H1 (cell line): ENCODE data around the gene ACSF3. TPM values are rescaled to one million over a fixed set of nuclear protein-coding genes. Genes with fewer than 3 reads are reported as not detected.

Experiments
- CTCF ChIA-PET: fragments of 300-600 bp; sonication (Branson Sonifier 250); formaldehyde crosslinking; loops from one replicate; lab custom pipeline; 2021; ENCODE audit not compliant: partially characterized antibody; lab: Charles Lee
- POLR2A ChIA-PET: fragments of 300-600 bp; sonication (Branson Sonifier 250); formaldehyde crosslinking; loops from one replicate; lab custom pipeline; 2021; ENCODE audit warnings: inconsistent platforms; ENCODE audit not compliant: partially characterized antibody; lab: Charles Lee
- DNase-seq, 2 experiments: peaks; one replicate each; pipeline versions ENCODE4 v3.0.0 to v3.0.0-alpha.2; 2010 to 2022; ENCODE audit warnings: low spot score in 2 of 2, low read depth in 1 of 2, mixed read lengths in 1 of 2
- FAIRE-seq: peaks from 2 replicates; lab custom pipeline; 2011; peaks lifted over from hg19 to GRCh38; lab: Jason Lieb, UNC
- H2AFZ ChIP-seq: 2 replicates; pipeline ENCODE4 v1.8.1; 2012; ENCODE audit warnings: low read length, inconsistent platforms
- H2AK5ac ChIP-seq: 2 replicates; pipeline ENCODE4 v1.6.1; 2013; ENCODE audit warnings: low read depth, low read length
- H2BK120ac ChIP-seq: replicated peaks from 2 replicates; pipeline ENCODE3; 2013; ENCODE audit warnings: low read depth, low read length, inconsistent platforms
- H2BK12ac ChIP-seq: 2 replicates; pipeline ENCODE4 v1.6.1; 2013; ENCODE audit warnings: low read depth, low read length
- H2BK15ac ChIP-seq: 2 replicates; pipeline ENCODE4 v1.6.1; 2013; ENCODE audit warnings: low read length
- H2BK20ac ChIP-seq: 2 replicates; pipeline ENCODE4 v1.6.1; 2013; ENCODE audit warnings: low read length
- H2BK5ac ChIP-seq: 2 replicates; pipeline ENCODE4 v1.6.1; 2013; ENCODE audit warnings: low read depth, low read length
- H3K14ac ChIP-seq: 2 replicates; pipeline ENCODE4 v1.6.1; 2013; ENCODE audit warnings: inconsistent platforms; ENCODE audit not compliant: insufficient read length
- H3K18ac ChIP-seq: 2 replicates; pipeline ENCODE4 v1.6.1; 2013; ENCODE audit warnings: low read length; ENCODE audit errors: extremely low read depth
- H3K23ac ChIP-seq: 2 replicates; pipeline ENCODE4 v1.6.1; 2013; ENCODE audit warnings: inconsistent platforms; ENCODE audit not compliant: insufficient read length
- H3K23me2 ChIP-seq: 2 replicates; pipeline ENCODE4 v1.6.1; 2013; ENCODE audit warnings: low read depth, low read length
- H3K27ac ChIP-seq: 2 replicates; pipeline ENCODE4 v1.6.1; 2011; ENCODE audit warnings: low read depth, low read length, inconsistent platforms
- H3K27me3 ChIP-seq, 4 experiments: replicated peaks in 1 of 4; 1 replicate in 1 of 4; 2 replicates in 3 of 4; pipeline versions ENCODE4 v1.6.1 to v1.8.1; 2011 to 2013; ENCODE audit warnings: low read length in 3 of 4, mild to moderate bottlenecking in 3 of 4, inconsistent platforms in 2 of 4, mixed read lengths in 2 of 4, moderate library complexity in 1 of 4; ENCODE audit not compliant: control insufficient read depth in 3 of 4, insufficient read depth in 3 of 4; ENCODE audit errors: extremely low read depth in 1 of 4
- H3K36me3 ChIP-seq, 4 experiments: 2 replicates each; pipeline versions ENCODE4 v1.6.1 to v1.8.1; 2011 to 2013; ENCODE audit warnings: mild to moderate bottlenecking in 4 of 4, low read length in 3 of 4, moderate library complexity in 2 of 4, control low read depth in 1 of 4, inconsistent platforms in 1 of 4; ENCODE audit not compliant: insufficient read depth in 4 of 4, control insufficient read depth in 2 of 4
- H3K4ac ChIP-seq: replicated peaks from 2 replicates; pipeline ENCODE3; 2013; ENCODE audit warnings: low read length, low read depth, mixed read lengths, inconsistent platforms; ENCODE audit not compliant: insufficient read length
- H3K4me1 ChIP-seq, 4 experiments: replicated peaks in 1 of 4; 1 replicate in 1 of 4; 2 replicates in 3 of 4; pipeline versions ENCODE4 v1.6.1 to v1.8.1; 2011 to 2013; ENCODE audit warnings: low read length in 3 of 4, inconsistent platforms in 2 of 4, mixed read lengths in 1 of 4; ENCODE audit not compliant: insufficient read depth in 4 of 4, control insufficient read depth in 3 of 4
- H3K4me2 ChIP-seq, 2 experiments: 2 replicates each; pipeline versions ENCODE4 v1.6.1 to v1.8.1; 2011 to 2013; ENCODE audit warnings: low read depth in 2 of 2, low read length in 2 of 2, control low read depth in 1 of 2, inconsistent platforms in 1 of 2, mild to moderate bottlenecking in 1 of 2; ENCODE audit not compliant: insufficient read depth in 1 of 2
- H3K4me3 ChIP-seq, 4 experiments: fragments of 200-600, 300-600 bp in 1 of 4; sonication (generic), shearing (Covaris generic), sonication (Bioruptor Twin) in 1 of 4; 2 replicates each; pipeline versions ENCODE4 v1.5.1 to v1.8.1; 2011 to 2016; ENCODE audit warnings: low read length in 4 of 4, low read depth in 3 of 4, control low read depth in 2 of 4, inconsistent platforms in 2 of 4, mild to moderate bottlenecking in 2 of 4, mixed read lengths in 1 of 4, moderate library complexity in 1 of 4; ENCODE audit not compliant: insufficient read depth in 2 of 4; ENCODE audit errors: extremely low read depth in 1 of 4
- H3K56ac ChIP-seq: replicated peaks from 2 replicates; pipeline ENCODE3; 2013; ENCODE audit warnings: low read depth, mild to moderate bottlenecking, mixed read lengths, low read length, inconsistent platforms; ENCODE audit not compliant: insufficient read length
- H3K79me1 ChIP-seq: 2 replicates; pipeline ENCODE4 v1.6.1; 2013; ENCODE audit warnings: low read depth, low read length, control low read depth
- H3K79me2 ChIP-seq, 2 experiments: 2 replicates each; pipeline versions ENCODE4 v1.6.1 to v1.8.1; 2012 to 2013; ENCODE audit warnings: low read length in 2 of 2, mild to moderate bottlenecking in 2 of 2, inconsistent platforms in 1 of 2; ENCODE audit not compliant: insufficient read depth in 2 of 2, control insufficient read depth in 1 of 2
- H3K9ac ChIP-seq, 4 experiments: replicated peaks in 1 of 4; 1 replicate in 1 of 4; 2 replicates in 3 of 4; pipeline versions ENCODE4 v1.6.1 to v1.8.1; 2011 to 2013; ENCODE audit warnings: low read depth in 3 of 4, low read length in 3 of 4, control low read depth in 2 of 4, mild to moderate bottlenecking in 2 of 4, moderate library complexity in 2 of 4, inconsistent platforms in 1 of 4; ENCODE audit errors: extremely low read depth in 1 of 4
- H3K9me3 ChIP-seq, 2 experiments: 2 replicates each; pipeline versions ENCODE4 v1.6.1 to v1.8.1; 2012 to 2013; ENCODE audit warnings: mild to moderate bottlenecking in 2 of 2, moderate library complexity in 2 of 2, control low read depth in 1 of 2, inconsistent platforms in 1 of 2, low read depth in 1 of 2, low read length in 1 of 2, mixed read lengths in 1 of 2; ENCODE audit not compliant: insufficient read depth in 2 of 2
- H4K20me1 ChIP-seq, 2 experiments: replicated peaks in 1 of 2; 2 replicates each; pipeline versions ENCODE3 to v1.8.1; 2011 to 2013; ENCODE audit warnings: inconsistent platforms in 2 of 2, low read length in 2 of 2, mild to moderate bottlenecking in 1 of 2; ENCODE audit not compliant: insufficient read depth in 2 of 2, control insufficient read depth in 1 of 2
- H4K5ac ChIP-seq: 2 replicates; pipeline ENCODE4 v1.6.1; 2013; ENCODE audit warnings: low read length, low read depth, mixed read lengths, inconsistent platforms; ENCODE audit not compliant: insufficient read length
- H4K8ac ChIP-seq: 2 replicates; pipeline ENCODE4 v1.8.0; 2013; ENCODE audit warnings: mild to moderate bottlenecking, moderate library complexity, low read length, inconsistent platforms; ENCODE audit not compliant: insufficient read depth; ENCODE audit errors: extremely low read depth
- H4K91ac ChIP-seq: replicated peaks from 2 replicates; pipeline ENCODE3; 2013; ENCODE audit warnings: low read length, mixed read lengths, inconsistent platforms; ENCODE audit not compliant: insufficient read length
- ATF2 ChIP-seq: IDR thresholded peaks from 2 replicates; pipeline ENCODE4 v1.6.1; 2012; ENCODE audit warnings: low read length, inconsistent platforms
- MAFK ChIP-seq: IDR thresholded peaks from 2 replicates; pipeline ENCODE4 v1.6.1; 2012; ENCODE audit warnings: low read depth, mild to moderate bottlenecking, improper control_type of control experiment, low read length
- RNF2 ChIP-seq: fragments of 200-900, 300-1000 bp; sonication (generic); IDR thresholded peaks from 2 replicates; pipeline ENCODE4 v1.7.1; 2016; ENCODE audit warnings: borderline replicate concordance, low read depth, mild to moderate bottlenecking, antibody characterized with exemption, low read length; ENCODE audit not compliant: poor library complexity, severe bottlenecking; ENCODE audit errors: missing control alignments
- WGBS, 2 experiments: shearing (Covaris generic) in 1 of 2; methylation state at CpG; one replicate each; pipeline versions ENCODE4 v1.1.6 to v1.1.7; 2013 to 2015; ENCODE audit warnings: low lambda C conversion rate in 2 of 2, mixed read lengths in 2 of 2, inconsistent platforms in 1 of 2, low coverage in 1 of 2, missing lambda C conversion rate in 1 of 2; ENCODE audit not compliant: insufficient replicate concordance in 2 of 2, insufficient coverage in 1 of 2, insufficient read length in 1 of 2; ENCODE audit errors: extremely low coverage in 1 of 2, missing lambda C conversion rate in 1 of 2; 5-methylcytosine and 5-hydroxymethylcytosine counted together
- polyA plus RNA-seq, 7 experiments: library from polyadenylated mRNA; depleted of rRNA in 3 of 7; stranded (reverse) in 5 of 7; unstranded in 2 of 7; fragments of >200 nt in 5 of 7; fragments of 200-250 nt in 2 of 7; gene quantifications; 1 replicate in 5 of 7; 2 replicates in 1 of 7; 4 replicates in 1 of 7; pipeline versions ENCODE4 v1.2.1 to v1.2.3, GENCODE V29; 2011 to 2013; ENCODE audit warnings: missing spikeins in 2 of 7, mixed read lengths in 2 of 7
- total RNA-seq: library from RNA; stranded (reverse); fragmentation: NEBNext Ultra II Directional; extraction: Animal tissue kit (Norgen Biotek cat#: 25700); gene quantifications from 2 replicates; pipeline ENCODE4 v1.2.1, GENCODE V29; 2021

ACSF3 gene
- total and polyA plus RNA-seq, 2 of the 8 experiments (the other 6 are each of a cell fraction or from before 2014, with no cell fraction given) = 15.6 to 22.9 TPM

- Histone ChIP-seq H3K23me2 (peaks cover 5% of the 10 kb centered on the region), H3K14ac (no peak overlapping the region), H4K8ac (peak overlapping the region; percentile 51), H3K4me3 (no peak overlapping the region), H2BK15ac (no peak overlapping the region; the same call in 1 of the 2 replicates), H2AFZ (no peak overlapping the region), H3K56ac (no peak overlapping the region), H4K20me1 (peaks cover 0 to 3% of the 10 kb centered on the region in 2 experiments), H2BK20ac (no peak overlapping the region), H4K5ac (no peak overlapping the region), H3K4ac (no peak overlapping the region), H2BK120ac (no peak overlapping the region), H3K4me2 (peak overlapping the region; percentile 2 to 26; a peak in 1 of 4 replicates), H3K79me1 (no peaks in the 10 kb centered on the region), H3K9me3 (no peaks in the 10 kb centered on the region), H3K27ac (no peak overlapping the region), H3K79me2 (no peaks in the 10 kb centered on the region), H3K27me3 (peaks cover 0 to 7% (median 4%) of the 10 kb centered on the region in 4 experiments; a peak in 4 of 7 replicates), H2BK5ac (peak overlapping the region; percentile 24; the same call in 1 of the 2 replicates), H4K91ac (no peak overlapping the region), H3K18ac (no peak overlapping the region), H2AK5ac (no peak overlapping the region), H3K9ac (no peak overlapping the region), H2BK12ac (no peak overlapping the region), H3K36me3 (no peaks in the 10 kb centered on the region), H3K23ac (no peak overlapping the region), H3K4me1 (peaks cover 0 to 26% (median 17%) of the 10 kb centered on the region in 4 experiments; a peak in 6 of 7 replicates)
- ChIA-PET CTCF (interaction anchor here (0.6 to 3.0 kb wide), 9 partner anchors 17 to 436 kb away, joined by 3 to 10 read pairs (median 4); no protein-coding TSS in a partner anchor), POLR2A (interaction anchor here (1.1 to 2.3 kb wide), 6 partner anchors 8 to 361 kb away, joined by 3 to 9 read pairs (median 4); partner anchors contain the start of genes APRT and SLC22A31)
- no peak for TF ChIP-seq MAFK
- no peak for TF ChIP-seq RNF2
- TF ChIP-seq ATF2 = no peak
- 73% methylated on average over 11 of the region's 11 CpGs; no CpG with 5 or more reads in 1 of the 2 experiments for WGBS, 2 experiments
- FAIRE-seq = no peak
- peak in 1 of 2 experiments; percentile 49 for DNase-seq
Observed at GRCh38 chr16:89173174-89173921, 79.7 kb downstream of the ACSF3 start.
